CD14-positive monocyte (primary cell): ENCODE results near the gene STARD7. TPM values are rescaled to one million over a fixed set of nuclear protein-coding genes. Genes with fewer than 3 reads are reported as not detected.
A peak's percentile ranks its signal among the peaks of the same experiment; 100 is the strongest.

Source experiments
- DNase-seq, 3 donors: peaks; one replicate each; pipeline ENCODE4 v3.0.0-alpha.2; 2011 to 2022
- H2AFZ ChIP-seq: 2 replicates; pipeline ENCODE4 v1.6.0; 2012; ENCODE audit warnings: mild to moderate bottlenecking, low read depth, low read length, inconsistent platforms; ENCODE audit not compliant: insufficient read depth, poor library complexity, severe bottlenecking
- H3K27ac ChIP-seq, 2 donors: 1 replicate in 1 of 2; 2 replicates in 1 of 2; pipeline ENCODE4 v1.5.1; 2012 to 2013; ENCODE audit warnings: low read length in 2 of 2, control low read depth in 1 of 2, inconsistent platforms in 1 of 2, low read depth in 1 of 2, mild to moderate bottlenecking in 1 of 2
- H3K27me3 ChIP-seq, 2 donors: one replicate each; pipeline versions ENCODE4 v1.6.0 to v1.6.1; 2011 to 2013; ENCODE audit warnings: low read length in 2 of 2; ENCODE audit not compliant: control insufficient read depth in 2 of 2, insufficient read depth in 2 of 2
- H3K36me3 ChIP-seq, 2 donors: replicated peaks in 1 of 2; 1 replicate in 1 of 2; 2 replicates in 1 of 2; pipeline versions ENCODE4 v1.5.1 to v1.6.1; 2012 to 2013; ENCODE audit warnings: low read length in 2 of 2, control low read depth in 1 of 2, inconsistent platforms in 1 of 2, mild to moderate bottlenecking in 1 of 2; ENCODE audit not compliant: insufficient read depth in 2 of 2, control insufficient read depth in 1 of 2
- H3K4me1 ChIP-seq, 2 donors: 1 replicate in 1 of 2; 2 replicates in 1 of 2; pipeline versions ENCODE4 v1.5.1 to v1.6.1; 2012 to 2013; ENCODE audit warnings: low read length in 2 of 2, control low read depth in 1 of 2, inconsistent platforms in 1 of 2, mild to moderate bottlenecking in 1 of 2, moderate library complexity in 1 of 2; ENCODE audit not compliant: insufficient read depth in 2 of 2, control insufficient read depth in 1 of 2
- H3K4me2 ChIP-seq: replicated peaks from 2 replicates; pipeline ENCODE3; 2012; ENCODE audit warnings: low read length, moderate library complexity, mild to moderate bottlenecking; ENCODE audit not compliant: poor library complexity, severe bottlenecking; ENCODE audit errors: extremely low read depth
- H3K4me3 ChIP-seq, 3 experiments: fragments of 200-600 bp in 1 of 3; sonication (generic) in 1 of 3; replicated peaks in 1 of 3; 1 replicate in 2 of 3; 2 replicates in 1 of 3; pipeline ENCODE4 v1.5.1; 2011 to 2013; ENCODE audit warnings: low read length in 3 of 3, mild to moderate bottlenecking in 3 of 3, control low read depth in 2 of 3, low read depth in 2 of 3, inconsistent platforms in 1 of 3, moderate library complexity in 1 of 3
- H3K79me2 ChIP-seq: 2 replicates; pipeline ENCODE4 v1.6.0; 2012; ENCODE audit warnings: mild to moderate bottlenecking, control low read depth, inconsistent platforms, low read length, moderate library complexity; ENCODE audit not compliant: insufficient read depth
- H3K9ac ChIP-seq: 2 replicates; pipeline ENCODE4 v1.6.0; 2017; ENCODE audit warnings: low read length, mild to moderate bottlenecking; ENCODE audit not compliant: insufficient read depth, poor library complexity, severe bottlenecking
- H3K9me3 ChIP-seq, 2 donors: replicated peaks in 1 of 2; 1 replicate in 1 of 2; 2 replicates in 1 of 2; pipeline versions ENCODE4 v1.5.1 to v1.6.1; 2012 to 2013; ENCODE audit warnings: low read length in 2 of 2, control low read depth in 1 of 2; ENCODE audit not compliant: control insufficient read depth in 1 of 2, insufficient read depth in 1 of 2
- H4K20me1 ChIP-seq: 2 replicates; pipeline ENCODE4 v1.6.0; 2012; ENCODE audit warnings: mild to moderate bottlenecking, low read length, control low read depth, moderate library complexity; ENCODE audit not compliant: insufficient read depth
- H3K27ac Mint-ChIP-seq, 7 donors: one replicate each; pipeline ENCODE4 v1.8.0; 2020; ENCODE audit warnings: mild to moderate bottlenecking in 7 of 7, mixed read lengths in 7 of 7, moderate library complexity in 6 of 7, inconsistent platforms in 2 of 7
- H3K27me3 Mint-ChIP-seq, 3 donors: one replicate each; pipeline ENCODE4 v1.8.0; 2021 to 2022; ENCODE audit warnings: low read depth in 3 of 3, mild to moderate bottlenecking in 3 of 3, mixed read lengths in 3 of 3, moderate library complexity in 3 of 3, inconsistent platforms in 1 of 3
- H3K36me3 Mint-ChIP-seq, 2 donors: one replicate each; pipeline ENCODE4 v1.8.0; 2020; ENCODE audit warnings: mixed read lengths in 2 of 2, inconsistent platforms in 1 of 2, mild to moderate bottlenecking in 1 of 2
- H3K4me1 Mint-ChIP-seq: one replicate; pipeline ENCODE4 v1.8.0; 2020; ENCODE audit warnings: mild to moderate bottlenecking, mixed read lengths
- H3K4me3 Mint-ChIP-seq, 2 donors: one replicate each; pipeline ENCODE4 v1.8.0; 2020; ENCODE audit warnings: mild to moderate bottlenecking in 2 of 2, mixed read lengths in 2 of 2, moderate library complexity in 1 of 2
- H3K9me3 Mint-ChIP-seq, 7 donors: one replicate each; pipeline ENCODE4 v1.8.0; 2020 to 2022; ENCODE audit warnings: mixed read lengths in 7 of 7, mild to moderate bottlenecking in 6 of 7, moderate library complexity in 6 of 7, inconsistent platforms in 2 of 7
- CTCF ChIP-seq: fragments of 200-600 bp; IDR thresholded peaks from one replicate; pipeline ENCODE4 v1.8.0; 2022; ENCODE audit warnings: antibody characterized with exemption, mild to moderate bottlenecking
- WGBS: methylation state at CpG from one replicate; pipeline ENCODE4 v1.1.5; 2013; ENCODE audit warnings: missing lambda C conversion rate; ENCODE audit not compliant: insufficient coverage; 5-methylcytosine and 5-hydroxymethylcytosine counted together
- intact Hi-C, 2 donors: fragments of 100-400 bp; cut with micrococcal nuclease; formaldehyde crosslinking; loops; one replicate each; pipeline versions ENCODE4 v1.15.0 to v1.15.1; 2023
- polyA plus RNA-seq, 3 donors: library from polyadenylated mRNA; depleted of rRNA in 1 of 3; unstranded in 2 of 3; stranded (reverse) in 1 of 3; fragments of 300-500 nt in 2 of 3; fragments of >200 nt in 1 of 3; fragmentation: Illumina TruSeq in 2 of 3; gene quantifications; 1 replicate in 2 of 3; 2 replicates in 1 of 3; pipeline ENCODE4 v1.2.3, GENCODE V29; 2012 to 2021

STARD7 gene
- polyA plus RNA-seq, 3 donors = 38.0 to 179 (median 172) TPM

- Mint-ChIP-seq H3K27me3 (peaks cover 2 to 8% (median 3%) of the 10 kb centered on the region in 3 donors), H3K4me1 (peaks cover 34% of the 10 kb centered on the region), H3K9me3 (peaks cover 0 to 4% (median 0%) of the 10 kb centered on the region in 7 donors), H3K4me3 (no peak overlapping the region), H3K27ac (peak overlapping the region in 5 of 7 donors; percentile 42 to 87 (median 45)), H3K36me3 (no peaks in the 10 kb centered on the region)
- peak in 1 of 3 donors; percentile 20 for DNase-seq
- 94% methylated on average over 7 of the region's 10 CpGs for WGBS
- no peak overlapping the region for H2AFZ ChIP-seq
- H3K4me1 ChIP-seq = peaks cover 18 to 21% of the 10 kb centered on the region in 2 donors
- H3K9me3 ChIP-seq = no peaks in the 10 kb centered on the region
- H3K27me3 ChIP-seq = no peaks in the 10 kb centered on the region
- intact Hi-C loops = no loop called here
- no peak overlapping the region for H3K4me3 ChIP-seq
- H3K27ac ChIP-seq = no peak overlapping the region
- no peaks in the 10 kb centered on the region for H3K36me3 ChIP-seq
- no peaks in the 10 kb centered on the region for H3K79me2 ChIP-seq
- no peak for TF ChIP-seq CTCF
- H3K9ac ChIP-seq = no peak overlapping the region
- H4K20me1 ChIP-seq = no peaks in the 10 kb centered on the region
- H3K4me2 ChIP-seq = no peak overlapping the region
Observed at GRCh38 chr2:96156011-96156820, 52.4 kb downstream of the STARD7 start.

GRCh38 chr2:96154506-96155380 lies 53.9 kb downstream of the STARD7 start:
- H3K36me3 Mint-ChIP-seq = no peaks in the 10 kb centered on the region
- no peak overlapping the region for H2AFZ ChIP-seq
- intact Hi-C loops = no loop called here
- no peak overlapping the region for H3K4me3 ChIP-seq
- no peaks in the 10 kb centered on the region for H3K9me3 ChIP-seq
- H3K27me3 Mint-ChIP-seq = peaks cover 2 to 8% (median 3%) of the 10 kb centered on the region in 3 donors
- no peak overlapping the region for H3K4me2 ChIP-seq
- no peak overlapping the region for H3K27ac ChIP-seq
- no peaks in the 10 kb centered on the region for H3K36me3 ChIP-seq
- peak overlapping the region in 2 of 7 donors; percentile 12 to 77 for H3K27ac Mint-ChIP-seq
- TF ChIP-seq CTCF = no peak
- no peaks in the 10 kb centered on the region for H3K79me2 ChIP-seq
- H3K9me3 Mint-ChIP-seq = peaks cover 0 to under 1% (median 0%) of the 10 kb centered on the region in 7 donors
- H3K4me1 ChIP-seq = peaks cover 18 to 21% of the 10 kb centered on the region in 2 donors
- no peaks in the 10 kb centered on the region for H3K27me3 ChIP-seq
- H3K9ac ChIP-seq = no peak overlapping the region
- no peak overlapping the region for H3K4me3 Mint-ChIP-seq
- 93% methylated on average over 15 of the region's 16 CpGs for WGBS
- no peaks in the 10 kb centered on the region for H4K20me1 ChIP-seq
- DNase-seq = no peak
- peaks cover 37% of the 10 kb centered on the region for H3K4me1 Mint-ChIP-seq
